GM12874 (cell line): ENCODE data around the gene ADGRB3.

Source experiments
- CTCF ChIP-seq: IDR thresholded peaks from 2 replicates; pipeline ENCODE4 v1.5.1; 2011; ENCODE audit warnings: low read depth, mild to moderate bottlenecking, control low read depth, low read length, moderate library complexity; ENCODE audit not compliant: insufficient read depth

Gene ADGRB3

GRCh38 chr6:68729377-68729903 is 94.4 kb downstream of the ADGRB3 start:
- TF ChIP-seq CTCF, result no peak

GRCh38 chr6:68730291-68731054 is 95.4 kb downstream of the ADGRB3 start:
- no peak for TF ChIP-seq CTCF

GRCh38 chr6:68732423-68732822 is 97.3 kb downstream of the ADGRB3 start:
- TF ChIP-seq CTCF, result no peak

DNA sequence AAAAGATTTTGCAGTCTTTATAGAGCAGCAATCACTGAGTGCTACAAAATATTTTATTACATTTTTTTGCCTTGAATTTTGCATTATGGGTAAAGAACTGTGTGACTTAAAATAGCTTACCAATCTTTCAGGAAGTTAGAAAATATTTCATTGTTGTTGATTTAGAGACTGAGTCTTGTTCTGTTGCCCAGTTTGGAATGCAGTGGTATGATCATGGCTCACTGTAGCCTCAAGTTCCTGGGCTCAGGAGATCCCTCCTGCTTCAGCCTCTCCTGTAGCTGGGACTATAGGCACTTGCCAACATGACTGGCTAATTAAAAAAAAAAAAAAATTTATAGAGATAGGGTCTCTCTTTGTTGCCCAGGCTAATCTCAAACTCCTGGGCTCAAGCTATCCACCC is 100.8 kb downstream of the ADGRB3 start:
- TF ChIP-seq CTCF, result no peak

GRCh38 chr6:68737061-68737460 is 102.0 kb downstream of the ADGRB3 start:
- no peak for TF ChIP-seq CTCF

DNA sequence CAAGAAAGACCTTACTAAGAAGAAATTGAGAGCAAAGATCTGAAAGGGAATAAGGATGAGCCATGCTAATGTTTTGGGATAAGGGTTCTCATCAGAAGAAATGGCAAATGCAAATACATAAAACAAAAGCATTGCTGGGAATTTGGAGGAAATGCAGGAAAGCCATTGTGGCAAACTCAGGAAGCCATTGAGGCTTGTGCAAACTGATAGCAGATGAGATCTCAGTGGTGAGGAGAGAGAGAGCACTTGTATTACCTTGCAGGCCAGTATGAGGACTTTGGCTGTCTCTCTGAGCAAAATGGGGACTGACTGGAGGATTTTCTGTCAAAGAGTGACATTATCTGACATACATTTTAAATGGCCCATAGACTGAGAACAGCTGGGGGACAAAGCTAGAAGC is 103.0 kb downstream of the ADGRB3 start:
- no peak for TF ChIP-seq CTCF

GRCh38 chr6:68740828-68741500 is 105.9 kb downstream of the ADGRB3 start:
- TF ChIP-seq CTCF, result no peak
